Gastroesophageal sphincter (tissue), 4 donors: Measurements from ENCODE around the gene GPHN. TPM values are rescaled to one million over a fixed set of nuclear protein-coding genes. Genes with fewer than 3 reads are reported as not detected.

Experiments used
- ATAC-seq: fragments of 150-250 bp; one replicate; pipeline ENCODE4 v1.9.1; 2016; ENCODE audit warnings: mild to moderate bottlenecking, moderate library complexity
- H3K27ac ChIP-seq, 4 donors: fragments of 200-600 bp; sonication (generic) in 3 of 4; 1 replicate in 3 of 4; 2 replicates in 1 of 4; pipeline ENCODE4 v1.5.1; 2016 to 2019
- H3K27me3 ChIP-seq: fragments of 200-600 bp; sonication (generic); one replicate; pipeline ENCODE4 v1.5.1; 2019
- H3K36me3 ChIP-seq, 2 donors: fragments of 200-600 bp; sonication (generic); one replicate each; pipeline ENCODE4 v1.5.1; 2019; ENCODE audit warnings: control low read depth in 1 of 2
- H3K4me1 ChIP-seq, 3 donors: fragments of 200-600 bp; sonication (generic); 1 replicate in 2 of 3; 2 replicates in 1 of 3; pipeline ENCODE4 v1.5.1; 2016 to 2019; ENCODE audit warnings: control low read depth in 2 of 3
- H3K4me3 ChIP-seq, 2 donors: fragments of 200-600 bp; sonication (generic); one replicate each; pipeline ENCODE4 v1.5.1; 2019; ENCODE audit warnings: mild to moderate bottlenecking in 1 of 2, moderate library complexity in 1 of 2
- H3K9me3 ChIP-seq, 3 donors: fragments of 200-600 bp; sonication (generic); one replicate each; pipeline ENCODE4 v1.5.1; 2017 to 2019; ENCODE audit warnings: control low read depth in 2 of 3
- CTCF ChIP-seq, 4 experiments: fragments of 200-600 bp in 2 of 4; fragments of 450-650 bp in 2 of 4; sonication (generic) in 1 of 4; IDR thresholded peaks; one replicate each; pipeline ENCODE4 v1.5.1; 2017 to 2019; ENCODE audit warnings: antibody characterized with exemption in 4 of 4, mild to moderate bottlenecking in 2 of 4, moderate library complexity in 2 of 4
- EP300 ChIP-seq: sonication (generic); formaldehyde crosslinking; IDR thresholded peaks from one replicate; pipeline ENCODE4 v1.6.1; 2017; ENCODE audit warnings: antibody characterized with exemption, mild to moderate bottlenecking
- POLR2A ChIP-seq, 2 donors: fragments of 450-650 bp; IDR thresholded peaks; one replicate each; pipeline ENCODE4 v1.6.1; 2017; ENCODE audit warnings: antibody characterized with exemption in 2 of 2, mild to moderate bottlenecking in 2 of 2, moderate library complexity in 1 of 2
- POLR2AphosphoS5 ChIP-seq: sonication (generic); formaldehyde crosslinking; IDR thresholded peaks from one replicate; pipeline ENCODE4 v1.6.1; 2017; ENCODE audit warnings: antibody characterized with exemption
- WGBS, 2 donors: methylation state at CpG; one replicate each; pipeline ENCODE4 v1.1.5; 2018; ENCODE audit warnings: low coverage in 1 of 2; 5-methylcytosine and 5-hydroxymethylcytosine counted together
- total RNA-seq, 4 donors: library from RNA; depleted of rRNA; stranded (reverse); fragments of >200 nt; gene quantifications; one replicate each; pipeline ENCODE4 v1.1.0, GENCODE V29; 2016

GPHN gene
- total RNA-seq, 4 donors from 2014 or later = 13.1 to 16.5 (median 14.7) TPM

GRCh38 chr14:66613344-66613743 is 105.4 kb downstream of the GPHN start:
- TF ChIP-seq CTCF (IDR thresholded peaks at IDR 0.05) = no peak
- TF ChIP-seq POLR2AphosphoS5 = no peak
- TF ChIP-seq POLR2A (IDR thresholded peaks at IDR 0.05) = no peak
- no peak for TF ChIP-seq EP300
- Histone ChIP-seq H3K4me3 (no peak overlapping the region), H3K27me3 (no peaks in the 10 kb centered on the region), H3K4me1 (no peaks in the 10 kb centered on the region), H3K36me3 (no peaks in the 10 kb centered on the region), H3K27ac (no peak overlapping the region), H3K9me3 (peaks cover 0 to 23% (median 0%) of the 10 kb centered on the region in 3 donors)
- WGBS, 2 donors = 77 to 82% methylated on average over 2 of the region's 2 CpGs
- no peak for ATAC-seq

DNA sequence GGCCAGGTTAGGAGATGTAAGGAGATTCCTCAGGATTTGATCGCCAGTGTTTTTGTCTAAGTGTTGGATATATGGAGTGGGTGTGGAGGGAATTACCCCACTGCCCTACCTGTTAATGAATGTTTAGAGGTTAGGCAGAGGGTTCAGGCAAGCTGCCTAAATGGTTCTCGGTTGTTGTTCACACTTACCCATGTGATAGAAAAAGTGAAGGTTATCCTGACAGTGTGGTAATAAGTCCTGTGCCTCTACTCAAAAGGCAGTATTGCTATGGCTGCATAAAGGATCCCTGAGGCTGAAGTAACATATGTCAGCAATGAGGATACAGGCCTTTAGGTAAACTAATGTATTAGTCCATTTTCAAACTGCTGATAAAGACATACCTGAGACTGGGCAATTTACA is 112.0 kb downstream of the GPHN start:
- no peak for ATAC-seq
- Histone ChIP-seq H3K27ac (no peak overlapping the region), H3K9me3 (peaks cover 0 to 16% (median 0%) of the 10 kb centered on the region in 3 donors), H3K4me3 (no peak overlapping the region), H3K4me1 (peaks cover 0 to 15% (median 0%) of the 10 kb centered on the region in 3 donors), H3K27me3 (no peaks in the 10 kb centered on the region), H3K36me3 (no peaks in the 10 kb centered on the region)
- WGBS, 2 donors = 95 to 100% methylated on average over 2 of the region's 2 CpGs
- TF ChIP-seq POLR2AphosphoS5 = no peak
- TF ChIP-seq POLR2A (IDR thresholded peaks at IDR 0.05) = no peak
- TF ChIP-seq CTCF (IDR thresholded peaks at IDR 0.05) = no peak
- TF ChIP-seq EP300 = no peak

DNA sequence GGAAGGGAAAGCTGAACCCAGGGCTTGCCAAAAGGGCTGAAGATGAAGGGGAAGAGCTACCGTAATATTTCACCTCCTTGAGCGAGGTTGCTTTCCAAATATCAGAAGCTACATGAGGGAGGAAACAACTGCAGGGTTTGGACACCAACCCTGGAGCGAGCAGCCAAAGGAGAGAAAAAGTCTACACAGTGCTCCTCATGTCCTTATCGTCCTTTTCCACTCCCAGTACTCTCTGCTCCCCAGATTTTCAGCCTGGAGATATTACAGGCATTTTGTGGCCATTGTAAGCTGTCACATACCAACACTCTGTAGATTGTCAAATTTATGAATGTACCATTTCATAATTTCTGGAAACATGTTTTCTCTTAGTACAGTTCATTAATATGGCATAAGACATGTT is 115.9 kb downstream of the GPHN start:
- Histone ChIP-seq H3K4me1 (peaks cover 0 to 37% (median 0%) of the 10 kb centered on the region in 3 donors), H3K27ac (no peak overlapping the region), H3K4me3 (no peak overlapping the region), H3K27me3 (no peaks in the 10 kb centered on the region), H3K9me3 (no peaks in the 10 kb centered on the region), H3K36me3 (no peaks in the 10 kb centered on the region)
- TF ChIP-seq POLR2AphosphoS5 = no peak
- TF ChIP-seq EP300 = no peak
- TF ChIP-seq CTCF (IDR thresholded peaks at IDR 0.05) = no peak
- TF ChIP-seq POLR2A (IDR thresholded peaks at IDR 0.05) = no peak
- ATAC-seq = no peak
- 57 to 60% methylated on average over 1 to 4 of the region's 4 CpGs for WGBS, 2 donors

DNA sequence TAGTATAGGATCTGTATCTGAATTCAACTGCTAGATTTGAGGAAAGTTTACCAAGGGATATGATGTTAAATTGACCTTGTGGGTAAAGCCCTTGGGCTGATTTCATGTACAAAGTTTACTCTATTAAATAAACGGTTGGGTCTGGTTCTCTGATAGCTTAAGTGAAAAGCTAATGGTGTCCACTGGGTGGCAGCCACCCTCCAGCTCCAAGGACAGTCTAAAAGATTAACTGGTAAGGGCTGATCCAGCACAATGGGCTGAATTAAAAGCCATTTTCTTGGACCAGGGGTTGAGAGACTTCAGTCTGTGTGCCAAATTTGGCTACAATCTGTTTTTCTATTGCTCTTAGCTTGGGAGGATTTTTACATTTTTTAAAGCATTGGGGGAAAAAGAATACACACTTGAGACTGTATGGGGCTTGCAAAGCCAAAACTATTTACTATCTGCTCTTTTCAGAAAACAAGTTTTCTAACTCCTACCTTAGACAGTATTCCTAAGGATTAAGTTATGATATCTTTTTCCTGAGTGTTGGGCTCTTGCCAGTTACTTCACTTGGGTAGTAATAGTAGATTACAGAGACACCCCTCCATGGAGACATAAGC is 116.5 kb downstream of the GPHN start:
- TF ChIP-seq CTCF (IDR thresholded peaks at IDR 0.05) = peak; percentile 51 to 68 (median 60)
- no peak for TF ChIP-seq EP300
- no peaks in the 10 kb centered on the region for H3K9me3 ChIP-seq
- 0% methylated on average over 1 of the region's 1 CpG for WGBS, 2 donors
- no peak overlapping the region for H3K4me3 ChIP-seq
- H3K4me1 ChIP-seq = peaks cover 0 to 38% (median 0%) of the 10 kb centered on the region in 3 donors
- H3K27ac ChIP-seq = no peak overlapping the region
- ATAC-seq = no peak
- no peaks in the 10 kb centered on the region for H3K36me3 ChIP-seq
- no peaks in the 10 kb centered on the region for H3K27me3 ChIP-seq

DNA sequence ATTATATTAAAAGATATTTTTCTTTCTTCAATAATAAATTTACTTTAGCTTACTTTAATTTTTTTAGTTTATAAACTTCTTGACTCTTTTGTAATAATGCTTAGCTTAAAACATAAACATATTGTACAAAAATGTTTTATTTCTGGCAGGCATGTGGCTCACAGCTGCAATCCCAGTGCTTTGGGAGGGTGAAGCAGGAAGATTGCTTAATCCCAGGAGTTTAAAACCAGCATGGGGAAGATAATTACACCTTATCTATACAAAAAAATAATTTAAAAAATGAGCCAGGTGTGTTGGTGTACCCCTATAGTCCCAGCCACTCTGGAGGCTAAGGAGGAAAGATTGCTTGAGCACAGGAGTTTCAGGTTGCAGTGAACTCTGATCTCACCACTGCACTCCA is 120.7 kb downstream of the GPHN start:
- Histone ChIP-seq H3K27ac (no peak overlapping the region), H3K27me3 (no peaks in the 10 kb centered on the region), H3K4me1 (peaks cover 0 to 36% (median 0%) of the 10 kb centered on the region in 3 donors), H3K9me3 (no peaks in the 10 kb centered on the region), H3K4me3 (no peak overlapping the region), H3K36me3 (no peaks in the 10 kb centered on the region)
- no peak for ATAC-seq
- TF ChIP-seq CTCF (IDR thresholded peaks at IDR 0.05) (no peak), POLR2AphosphoS5 (no peak), POLR2A (IDR thresholded peaks at IDR 0.05) (no peak), EP300 (no peak)
